GM18526 (cell line): ENCODE measurements around the gene PLA2G4E.

Experiments
- POLR2A ChIP-seq: IDR thresholded peaks from 3 replicates; pipeline ENCODE4 v1.6.1; 2011; ENCODE audit not compliant: insufficient read length; ENCODE audit errors: extremely low read depth

Gene PLA2G4E, protein sequence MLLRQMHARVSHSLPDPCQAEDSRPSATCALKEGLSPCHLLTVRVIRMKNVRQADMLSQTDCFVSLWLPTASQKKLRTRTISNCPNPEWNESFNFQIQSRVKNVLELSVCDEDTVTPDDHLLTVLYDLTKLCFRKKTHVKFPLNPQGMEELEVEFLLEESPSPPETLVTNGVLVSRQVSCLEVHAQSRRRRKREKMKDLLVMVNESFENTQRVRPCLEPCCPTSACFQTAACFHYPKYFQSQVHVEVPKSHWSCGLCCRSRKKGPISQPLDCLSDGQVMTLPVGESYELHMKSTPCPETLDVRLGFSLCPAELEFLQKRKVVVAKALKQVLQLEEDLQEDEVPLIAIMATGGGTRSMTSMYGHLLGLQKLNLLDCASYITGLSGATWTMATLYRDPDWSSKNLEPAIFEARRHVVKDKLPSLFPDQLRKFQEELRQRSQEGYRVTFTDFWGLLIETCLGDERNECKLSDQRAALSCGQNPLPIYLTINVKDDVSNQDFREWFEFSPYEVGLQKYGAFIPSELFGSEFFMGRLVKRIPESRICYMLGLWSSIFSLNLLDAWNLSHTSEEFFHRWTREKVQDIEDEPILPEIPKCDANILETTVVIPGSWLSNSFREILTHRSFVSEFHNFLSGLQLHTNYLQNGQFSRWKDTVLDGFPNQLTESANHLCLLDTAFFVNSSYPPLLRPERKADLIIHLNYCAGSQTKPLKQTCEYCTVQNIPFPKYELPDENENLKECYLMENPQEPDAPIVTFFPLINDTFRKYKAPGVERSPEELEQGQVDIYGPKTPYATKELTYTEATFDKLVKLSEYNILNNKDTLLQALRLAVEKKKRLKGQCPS

GRCh38 chr15:42020713-42021273, at the start of gene PLA2G4E:
Gene PLA2G4E, minus strand, starts transcription at chr15:42021042. Its CDS starts 12 bp downstream, at chr15:42021030.
- no peak for TF ChIP-seq POLR2A

DNA sequence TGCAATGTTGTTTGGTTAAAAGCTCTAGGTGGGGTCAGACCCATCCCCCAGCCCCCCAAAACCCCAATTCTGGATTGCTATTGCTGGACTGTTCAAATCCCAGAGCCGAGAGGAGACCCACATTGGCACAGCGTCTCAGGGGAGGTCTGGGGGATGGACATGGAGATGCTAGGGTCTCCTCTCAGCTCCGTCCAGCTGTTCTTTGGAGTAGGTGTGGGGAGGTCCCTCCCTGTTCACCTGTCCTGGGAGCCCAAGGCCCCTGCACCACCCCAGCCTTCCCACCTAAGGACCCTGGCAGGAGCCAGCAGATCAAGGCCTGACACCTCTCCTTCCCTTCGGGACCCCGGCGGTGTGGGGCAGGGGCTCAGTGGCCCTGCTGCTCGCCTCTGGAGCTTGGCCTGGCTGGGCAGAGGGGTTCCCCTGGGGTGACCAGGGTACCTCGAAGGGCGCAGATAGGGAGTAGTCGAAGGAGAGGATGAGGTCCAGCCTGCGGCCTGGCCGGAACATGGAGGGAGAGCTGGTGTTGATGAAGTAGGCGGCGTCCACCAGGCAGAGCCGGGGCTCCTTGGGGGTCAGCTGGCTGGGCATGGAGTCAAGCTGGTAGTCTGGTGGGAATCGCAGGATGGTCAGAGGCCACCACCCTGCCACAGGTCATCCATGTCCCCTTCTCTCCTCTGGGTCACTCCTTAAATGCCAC, 49.6 kb upstream of the PLA2G4E start:
- no peak for TF ChIP-seq POLR2A

- no peak for TF ChIP-seq POLR2A
These were observed 48.8 kb upstream of the PLA2G4E start for GRCh38 chr15:42069496-42070278.

GRCh38 chr15:42069025-42069424, 48.2 kb upstream of the PLA2G4E start:
- TF ChIP-seq POLR2A = no peak

DNA sequence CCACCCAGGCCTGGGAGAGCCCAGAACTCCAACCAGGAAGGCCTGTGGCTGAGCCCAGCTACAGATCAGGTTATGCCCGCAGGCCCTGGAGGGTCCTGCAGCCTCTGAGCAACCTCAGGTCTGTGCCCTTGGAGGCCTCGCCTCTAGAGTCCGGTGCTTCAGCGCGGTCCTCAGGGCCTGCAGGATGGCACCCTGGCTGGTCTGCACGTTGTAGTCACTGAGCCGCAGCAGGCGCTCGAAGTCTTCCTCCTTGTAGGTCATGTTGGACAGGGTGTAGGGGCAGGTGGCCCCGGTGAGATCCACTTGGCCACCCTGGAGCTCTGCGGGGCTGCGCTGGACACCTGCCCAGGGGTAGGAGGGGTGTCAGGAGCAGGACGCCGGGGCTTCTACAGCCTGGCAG, 47.8 kb upstream of the PLA2G4E start:
- no peak for TF ChIP-seq POLR2A

- no peak for TF ChIP-seq POLR2A
These were observed 46.0 kb upstream of the PLA2G4E start for GRCh38 chr15:42066764-42067415.

- TF ChIP-seq POLR2A = no peak
These were observed 44.6 kb upstream of the PLA2G4E start for GRCh38 chr15:42065468-42065867.

GRCh38 chr15:42065033-42065432, 44.2 kb upstream of the PLA2G4E start:
- no peak for TF ChIP-seq POLR2A

DNA sequence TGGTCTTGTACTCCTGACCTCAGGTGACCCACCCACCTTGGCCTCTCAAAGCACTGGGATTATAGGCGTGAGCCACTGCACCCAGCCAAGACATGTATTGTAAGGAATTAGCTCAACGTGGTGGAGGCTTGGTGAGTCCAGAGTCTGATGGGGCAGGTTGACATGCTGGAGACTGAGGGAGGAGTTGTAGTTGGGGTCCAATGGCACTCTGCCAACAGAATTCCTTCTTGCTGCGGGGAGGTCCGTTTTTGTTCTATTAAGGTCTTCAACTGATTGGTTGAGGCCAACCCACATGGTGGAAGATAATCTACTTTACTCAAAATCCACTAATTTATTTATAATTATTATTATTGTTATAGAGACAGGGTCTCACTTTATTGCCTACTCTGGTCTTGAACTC, 43.4 kb upstream of the PLA2G4E start:
- no peak for TF ChIP-seq POLR2A

- TF ChIP-seq POLR2A = no peak
These were observed 42.4 kb upstream of the PLA2G4E start for GRCh38 chr15:42063122-42063848.

DNA sequence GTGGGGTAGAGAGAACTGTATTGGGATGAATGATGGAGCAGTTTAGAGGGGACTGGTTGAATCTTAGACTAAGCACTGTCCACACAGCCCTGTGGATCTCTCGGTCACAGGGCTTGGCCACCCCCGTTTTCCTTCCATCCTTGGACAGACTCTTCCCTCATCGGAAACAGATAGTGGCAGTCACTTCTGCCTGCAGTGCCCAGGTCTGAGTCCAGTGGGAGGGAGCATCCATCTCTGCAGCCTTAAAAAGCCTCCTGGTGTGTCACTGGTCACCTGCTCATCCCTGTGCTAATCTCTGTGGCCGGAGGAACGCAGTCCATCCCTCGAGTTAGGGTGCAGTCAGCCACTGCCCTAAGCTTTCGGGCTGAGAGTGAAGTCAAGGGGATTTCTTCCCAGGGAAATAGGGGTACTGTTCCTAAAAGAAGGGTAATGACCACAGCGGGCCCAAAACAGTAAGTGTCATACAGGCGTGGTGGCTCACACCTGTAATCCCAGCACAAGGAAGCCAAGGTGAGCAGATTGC, 41.5 kb upstream of the PLA2G4E start:
- TF ChIP-seq POLR2A = no peak

DNA sequence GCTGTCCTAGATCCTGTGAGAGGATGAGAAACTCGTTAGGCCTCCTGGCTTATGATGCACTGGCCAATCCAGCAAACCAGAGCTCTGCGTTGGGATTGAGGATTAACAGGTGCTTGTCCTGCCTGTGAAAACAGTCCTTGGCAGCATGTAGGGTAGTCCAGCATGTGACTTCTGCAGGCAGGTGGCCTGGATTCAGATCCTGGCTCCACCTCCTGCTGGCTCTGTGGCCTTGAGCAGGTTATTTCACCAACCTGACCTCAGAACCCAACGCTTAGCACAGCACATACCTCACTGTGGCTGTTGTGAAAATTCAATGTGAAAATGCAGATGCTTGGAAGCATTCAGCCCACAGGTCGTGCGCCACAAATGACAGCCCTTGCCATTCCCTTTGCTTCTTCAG, 40.0 kb upstream of the PLA2G4E start:
- TF ChIP-seq POLR2A = no peak

GRCh38 chr15:42060477-42060763, 39.6 kb upstream of the PLA2G4E start:
- no peak for TF ChIP-seq POLR2A
